SK-N-MC (cell line): ENCODE measurements around the gene LRRC70.

Source experiments
- DNase-seq: peaks from one replicate; pipeline ENCODE4 v3.0.0-alpha.2; 2011; ENCODE audit warnings: low read depth, low spot score
- H3K27ac ChIP-seq: fragments of 200-600 bp; sonication (generic); 2 replicates; pipeline ENCODE4 v1.5.1; 2016; ENCODE audit warnings: mixed run types
- H3K36me3 ChIP-seq: fragments of 200-600 bp; sonication (generic); 2 replicates; pipeline ENCODE4 v1.6.1; 2017; ENCODE audit warnings: antibody characterized with exemption, low read length, mixed read lengths; ENCODE audit not compliant: insufficient read depth
- H3K4me3 ChIP-seq: fragments of 200-600 bp; sonication (generic); 2 replicates; pipeline ENCODE4 v1.5.1; 2016
- H3K9ac ChIP-seq: fragments of 200-600 bp; sonication (generic); 2 replicates; pipeline ENCODE4 v1.8.0; 2017; ENCODE audit warnings: mixed run types, mixed read lengths; ENCODE audit not compliant: insufficient read length
- H3K9me3 ChIP-seq: fragments of 200-600 bp; sonication (generic); 2 replicates; pipeline ENCODE4 v1.6.1; 2017; ENCODE audit warnings: low read depth, mild to moderate bottlenecking, antibody characterized with exemption, low read length, moderate library complexity, mixed read lengths
- EZH2 ChIP-seq: fragments of 200-600 bp; sonication (generic); IDR thresholded peaks from one replicate; pipeline ENCODE4 v1.6.1; 2017; ENCODE audit warnings: antibody characterized with exemption
- FOXP2 ChIP-seq: optimal IDR thresholded peaks from 2 replicates; pipeline ENCODE3; 2011; ENCODE audit warnings: mild to moderate bottlenecking, moderate library complexity; ENCODE audit not compliant: insufficient read depth; ENCODE audit errors: extremely low read length, control extremely low read depth
- POLR2AphosphoS5 ChIP-seq: IDR thresholded peaks from 2 replicates; pipeline ENCODE4 v1.6.1; 2012; ENCODE audit warnings: mild to moderate bottlenecking, low read depth, low read length, borderline replicate concordance

The LRRC70 gene

DNA sequence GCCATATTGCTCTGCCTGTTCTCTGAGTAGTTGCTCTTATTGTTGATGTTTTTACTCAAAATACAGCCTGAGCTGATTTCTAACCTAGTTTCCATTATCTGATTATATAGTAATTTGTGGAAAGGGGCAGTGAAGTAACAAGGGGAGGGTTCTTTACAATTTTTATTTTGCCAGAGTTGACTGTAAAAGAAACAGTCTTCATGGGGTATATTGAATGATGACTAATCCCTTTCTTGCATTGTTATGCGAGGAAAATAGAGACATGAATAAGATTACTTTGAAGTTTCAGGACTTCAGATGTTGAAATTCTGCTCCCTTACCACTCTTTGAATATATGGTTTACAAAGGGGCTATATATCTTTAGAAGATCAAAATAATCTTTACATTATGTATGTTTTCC lies 9.1 kb upstream of the LRRC70 start:
- Histone ChIP-seq H3K4me3 (no peak overlapping the region), H3K36me3 (peaks cover 14% of the 10 kb centered on the region; the same call in 1 of the 2 replicates), H3K9me3 (no peaks in the 10 kb centered on the region), H3K9ac (no peak overlapping the region), H3K27ac (no peak overlapping the region)
- TF ChIP-seq FOXP2 (no peak), POLR2AphosphoS5 (no peak), EZH2 (no peak)
- DNase-seq, result no peak

DNA sequence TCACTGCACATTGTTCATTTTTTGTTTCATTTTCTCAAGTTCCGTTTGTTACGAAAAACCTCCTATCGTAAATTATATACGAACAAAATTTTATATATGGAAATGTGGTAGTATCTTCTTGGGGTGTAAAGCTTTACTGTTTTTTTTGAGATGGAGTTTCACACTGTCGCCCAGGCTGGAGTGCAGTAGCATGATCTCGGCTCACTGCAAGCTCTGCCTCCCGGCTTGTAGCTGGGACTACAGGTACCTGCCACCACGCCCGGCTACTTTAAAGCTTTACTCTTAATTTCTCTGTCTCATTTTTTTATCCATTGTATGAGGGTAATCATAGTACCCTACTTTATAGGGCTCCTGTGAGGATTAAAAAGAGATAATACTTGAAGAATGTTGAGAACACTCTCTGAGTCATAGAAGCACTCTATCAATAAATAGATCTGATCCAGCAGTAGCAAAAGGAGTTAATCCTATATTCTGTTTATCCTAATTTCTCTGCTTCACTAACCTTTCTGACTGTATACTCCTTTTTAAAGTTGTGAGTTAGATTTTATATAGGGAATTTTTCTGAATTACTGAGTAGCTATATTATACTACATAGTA lies 5.6 kb upstream of the LRRC70 start:
- H3K4me3 ChIP-seq, result no peak overlapping the region
- no peaks in the 10 kb centered on the region for H3K36me3 ChIP-seq
- H3K9me3 ChIP-seq, result no peaks in the 10 kb centered on the region
- DNase-seq, result no peak
- no peak for TF ChIP-seq FOXP2
- no peak for TF ChIP-seq POLR2AphosphoS5
- no peak overlapping the region for H3K27ac ChIP-seq
- H3K9ac ChIP-seq, result no peak overlapping the region

DNA sequence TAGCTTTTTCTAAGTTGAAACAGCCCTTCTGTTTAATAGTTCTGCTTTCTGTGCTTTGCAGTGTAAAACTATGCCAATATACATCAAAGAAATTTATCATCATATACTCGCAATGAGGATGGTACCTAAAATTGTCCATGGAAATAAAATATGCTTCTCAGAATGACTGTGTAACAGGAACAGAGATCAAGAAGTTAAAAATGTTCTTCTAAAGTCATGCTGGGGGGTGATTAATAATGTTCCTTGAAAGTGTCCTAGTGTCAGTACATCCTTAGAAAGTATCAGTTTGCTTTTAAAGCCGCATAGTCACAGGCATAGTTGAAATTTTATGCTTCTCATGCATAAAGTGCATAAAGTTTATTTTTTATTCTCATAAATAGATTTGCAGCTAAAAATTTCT lies 4.0 kb upstream of the LRRC70 start:
- no peaks in the 10 kb centered on the region for H3K9me3 ChIP-seq
- no peak for TF ChIP-seq EZH2
- TF ChIP-seq FOXP2, result no peak
- TF ChIP-seq POLR2AphosphoS5, result no peak
- no peak overlapping the region for H3K9ac ChIP-seq
- H3K36me3 ChIP-seq, result no peaks in the 10 kb centered on the region
- no peak overlapping the region for H3K4me3 ChIP-seq
- no peak for DNase-seq
- no peak overlapping the region for H3K27ac ChIP-seq

DNA sequence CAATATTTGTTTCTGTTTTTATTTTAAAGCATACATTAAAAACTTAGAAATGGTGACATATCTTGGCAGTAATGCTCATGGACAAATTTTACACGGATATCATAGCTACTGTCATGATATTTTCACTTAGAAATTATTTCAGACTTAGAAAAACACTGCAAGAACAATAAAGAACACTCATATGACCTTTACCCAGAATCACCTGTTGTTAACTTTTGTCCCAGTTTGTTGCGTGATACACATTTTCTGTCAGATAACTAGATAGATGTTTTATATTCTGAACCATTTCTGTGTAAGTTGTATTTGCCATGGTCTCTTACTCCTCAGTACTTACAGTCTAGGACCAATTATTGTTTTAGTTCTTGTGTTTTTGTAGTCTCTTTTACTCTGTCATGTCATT lies 3.6 kb upstream of the LRRC70 start:
- Histone ChIP-seq H3K4me3 (no peak overlapping the region), H3K27ac (no peak overlapping the region), H3K36me3 (no peaks in the 10 kb centered on the region), H3K9ac (no peak overlapping the region), H3K9me3 (no peaks in the 10 kb centered on the region)
- no peak for DNase-seq
- no peak for TF ChIP-seq FOXP2
- TF ChIP-seq POLR2AphosphoS5, result no peak
- no peak for TF ChIP-seq EZH2

DNA sequence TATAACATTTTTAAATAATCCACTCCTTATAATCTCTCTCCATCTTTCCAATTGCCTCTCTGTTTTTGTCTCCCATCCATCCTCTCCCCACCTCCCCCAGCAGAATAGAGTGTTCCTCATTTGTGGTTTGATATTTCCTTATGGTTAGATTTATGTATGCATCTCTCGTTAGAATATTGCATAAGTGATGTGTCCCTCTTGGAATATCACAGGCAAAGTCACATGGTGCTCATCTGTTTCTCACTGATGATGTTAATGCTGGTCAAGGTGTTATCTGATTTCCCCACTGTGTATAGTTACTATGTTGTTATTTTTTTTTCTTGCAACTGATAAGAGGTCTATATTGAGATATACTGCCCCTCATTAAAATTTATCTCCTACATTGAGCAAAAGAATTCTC lies 3.1 kb upstream of the LRRC70 start:
- Histone ChIP-seq H3K9ac (no peak overlapping the region), H3K27ac (no peak overlapping the region), H3K36me3 (peaks cover 4% of the 10 kb centered on the region; the same call in 1 of the 2 replicates), H3K4me3 (no peak overlapping the region), H3K9me3 (no peaks in the 10 kb centered on the region)
- TF ChIP-seq POLR2AphosphoS5, result no peak
- no peak for TF ChIP-seq FOXP2
- TF ChIP-seq EZH2, result no peak
- DNase-seq, result no peak

DNA sequence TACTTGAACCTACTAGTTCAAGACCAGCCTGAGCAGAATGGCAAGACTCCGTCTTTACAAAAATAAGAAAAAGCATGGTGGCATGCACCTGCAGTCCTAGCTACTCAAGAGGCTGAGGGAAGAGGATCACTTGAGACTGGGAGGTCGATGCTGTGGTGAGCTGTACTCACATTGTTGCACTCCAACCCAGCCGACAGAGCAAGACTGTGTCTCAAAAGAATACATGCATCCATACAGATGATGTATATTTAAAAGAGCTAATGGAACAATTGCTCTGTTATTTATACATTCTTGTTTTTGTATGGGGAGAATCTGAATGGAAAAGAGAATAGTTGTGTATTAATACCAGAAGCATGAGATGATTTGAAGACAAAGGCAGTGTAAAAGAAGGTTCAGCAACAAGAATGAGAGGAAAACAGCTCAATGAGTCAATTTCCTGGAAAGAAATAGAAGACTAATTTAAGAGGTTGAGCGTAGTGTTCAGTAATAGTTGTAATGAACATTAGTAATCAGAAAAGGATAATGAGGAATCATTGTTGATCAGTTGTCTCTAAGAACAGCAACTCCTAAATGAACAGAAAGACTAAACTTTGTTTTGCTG lies 1.9 kb upstream of the LRRC70 start:
- TF ChIP-seq FOXP2 (no peak), EZH2 (no peak), POLR2AphosphoS5 (no peak)
- H3K9me3 ChIP-seq, result no peaks in the 10 kb centered on the region
- peaks cover 6% of the 10 kb centered on the region; the same call in 1 of the 2 replicates for H3K36me3 ChIP-seq
- H3K27ac ChIP-seq, result no peak overlapping the region
- no peak for DNase-seq
- H3K4me3 ChIP-seq, result no peak overlapping the region
- H3K9ac ChIP-seq, result no peak overlapping the region

DNA sequence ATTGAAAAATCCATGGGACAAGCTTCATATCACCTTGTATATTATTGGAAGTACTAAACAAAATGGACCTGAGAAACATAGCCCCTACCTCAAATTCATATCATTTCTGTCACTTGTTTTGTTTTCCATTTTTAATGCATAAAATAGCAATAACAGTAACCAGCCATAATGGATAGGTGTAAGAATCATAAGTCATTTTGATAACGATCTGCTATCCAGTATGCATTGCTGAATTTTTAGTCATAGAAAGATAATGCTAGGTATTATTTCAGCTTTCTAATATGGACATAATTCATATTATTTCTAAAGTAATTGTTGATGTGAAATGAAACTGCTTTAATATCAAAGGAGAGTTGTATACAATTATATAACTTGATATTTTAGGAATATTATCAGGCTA lies 1.1 kb upstream of the LRRC70 start:
- no peak for TF ChIP-seq EZH2
- no peak for TF ChIP-seq FOXP2
- TF ChIP-seq POLR2AphosphoS5, result no peak
- Histone ChIP-seq H3K27ac (no peak overlapping the region), H3K4me3 (no peak overlapping the region), H3K9me3 (no peaks in the 10 kb centered on the region), H3K36me3 (peaks cover 6% of the 10 kb centered on the region; the same call in 1 of the 2 replicates), H3K9ac (no peak overlapping the region)
- no peak for DNase-seq

DNA sequence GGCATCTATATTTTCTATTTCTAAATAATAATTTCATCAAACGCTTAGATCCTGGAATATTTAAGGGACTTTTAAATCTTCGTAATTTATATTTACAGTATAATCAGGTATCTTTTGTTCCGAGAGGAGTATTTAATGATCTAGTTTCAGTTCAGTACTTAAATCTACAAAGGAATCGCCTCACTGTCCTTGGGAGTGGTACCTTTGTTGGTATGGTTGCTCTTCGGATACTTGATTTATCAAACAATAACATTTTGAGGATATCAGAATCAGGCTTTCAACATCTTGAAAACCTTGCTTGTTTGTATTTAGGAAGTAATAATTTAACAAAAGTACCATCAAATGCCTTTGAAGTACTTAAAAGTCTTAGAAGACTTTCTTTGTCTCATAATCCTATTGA lies 1.1 kb downstream of the LRRC70 start:
- no peak for DNase-seq
- Histone ChIP-seq H3K9me3 (no peaks in the 10 kb centered on the region), H3K36me3 (peaks cover 6% of the 10 kb centered on the region; the same call in 1 of the 2 replicates), H3K4me3 (no peak overlapping the region), H3K27ac (no peak overlapping the region), H3K9ac (no peak overlapping the region)
- no peak for TF ChIP-seq FOXP2
- TF ChIP-seq EZH2, result no peak
- TF ChIP-seq POLR2AphosphoS5, result no peak
